Coronary artery (tissue), 2 donors: ENCODE data around the gene AQP2.

ENCODE experiments used
- DNase-seq: peaks from one replicate; pipeline ENCODE4 v3.0.0-alpha.2; 2017; ENCODE audit warnings: low spot score
- H3K27ac ChIP-seq, 2 donors: fragments of 200-600 bp; sonication (generic); one replicate each; pipeline ENCODE4 v1.5.1; 2016 to 2019
- H3K4me3 ChIP-seq: fragments of 200-600 bp; sonication (generic); 2 replicates; pipeline ENCODE4 v1.5.1; 2016; ENCODE audit warnings: mild to moderate bottlenecking, moderate library complexity
- CTCF ChIP-seq: fragments of 200-600 bp; sonication (generic); IDR thresholded peaks from one replicate; pipeline ENCODE4 v1.5.1; 2019; ENCODE audit warnings: antibody characterized with exemption

Gene AQP2

GRCh38 chr12:49951411-49952240 lies 1.1 kb downstream of the AQP2 start:
- no peak for DNase-seq
- Histone ChIP-seq H3K27ac (no peak overlapping the region), H3K4me3 (no peak overlapping the region)
- no peak for TF ChIP-seq CTCF

- TF ChIP-seq CTCF: no peak
- H3K27ac ChIP-seq: no peak overlapping the region
- no peak for DNase-seq
- no peak overlapping the region for H3K4me3 ChIP-seq
Observed at GRCh38 chr12:49952391-49953055, 2.0 kb downstream of the AQP2 start.

- no peak for DNase-seq
- TF ChIP-seq CTCF: no peak
- Histone ChIP-seq H3K4me3 (no peak overlapping the region), H3K27ac (no peak overlapping the region)
Observed at GRCh38 chr12:49953151-49953550, 2.6 kb downstream of the AQP2 start.

- no peak for TF ChIP-seq CTCF
- DNase-seq: no peak
- Histone ChIP-seq H3K4me3 (no peak overlapping the region), H3K27ac (no peak overlapping the region)
Observed at GRCh38 chr12:49953961-49954846, 3.7 kb downstream of the AQP2 start.

- no peak overlapping the region for H3K27ac ChIP-seq
- TF ChIP-seq CTCF: no peak
- DNase-seq: no peak
Observed at GRCh38 chr12:49954863-49955830, 4.6 kb downstream of the AQP2 start.

More at GRCh38 chr12:49954863-49955830, 4.6 kb downstream of the AQP2 start:
- H3K4me3 ChIP-seq: no peak overlapping the region
